DND-41 (cell line): ENCODE results near the gene PAPOLG.
"Not testable (repeated sequence)": the region's sequence is repeated elsewhere in the genome, so short reads cannot be mapped to it uniquely, and the experiment has no call there.

ENCODE experiments used
- ATAC-seq: fragments of 200-7000 bp; cut with Tn5 transposase; 3 replicates; pipeline ENCODE4 v1.9.1; 2021; ENCODE audit warnings: low read depth; ENCODE audit not compliant: insufficient read depth
- DNase-seq: peaks from one replicate; pipeline ENCODE4 v3.0.0-alpha.2; 2020
- H2AFZ ChIP-seq: 2 replicates; pipeline ENCODE4 v1.6.0; 2012; ENCODE audit warnings: low read depth, low read length
- H3K27ac ChIP-seq: 2 replicates; pipeline ENCODE4 v1.5.1; 2012; ENCODE audit warnings: low read length, inconsistent platforms
- H3K27me3 ChIP-seq: fragments of 200-600 bp; sonication (generic); 2 replicates; pipeline ENCODE4 v1.6.0; 2012; ENCODE audit warnings: low read length, mild to moderate bottlenecking, inconsistent platforms; ENCODE audit not compliant: insufficient read depth, poor library complexity
- H3K36me3 ChIP-seq: 2 replicates; pipeline ENCODE4 v1.5.1; 2012; ENCODE audit warnings: low read length, inconsistent platforms; ENCODE audit not compliant: insufficient read depth
- H3K4me1 ChIP-seq: 2 replicates; pipeline ENCODE4 v1.5.1; 2012; ENCODE audit warnings: mild to moderate bottlenecking, low read length; ENCODE audit not compliant: insufficient read depth
- H3K4me2 ChIP-seq: 2 replicates; pipeline ENCODE4 v1.6.0; 2012; ENCODE audit warnings: mild to moderate bottlenecking, moderate library complexity, low read length, inconsistent platforms; ENCODE audit not compliant: insufficient read depth
- H3K4me3 ChIP-seq, 2 experiments: fragments of 200-600 bp in 1 of 2; shearing (Covaris generic) in 1 of 2; 2 replicates each; pipeline ENCODE4 v1.5.1; 2012 to 2016; ENCODE audit warnings: inconsistent platforms in 2 of 2, low read length in 2 of 2, mild to moderate bottlenecking in 2 of 2, low read depth in 1 of 2, moderate library complexity in 1 of 2
- H3K79me2 ChIP-seq: 2 replicates; pipeline ENCODE4 v1.6.0; 2012; ENCODE audit warnings: low read length, inconsistent platforms; ENCODE audit not compliant: insufficient read depth
- H3K9ac ChIP-seq: 2 replicates; pipeline ENCODE4 v1.6.0; 2012; ENCODE audit warnings: low read depth, mild to moderate bottlenecking, inconsistent platforms, low read length, moderate library complexity
- H3K9me3 ChIP-seq: 2 replicates; pipeline ENCODE4 v1.5.1; 2012; ENCODE audit warnings: low read length, moderate library complexity, mild to moderate bottlenecking, inconsistent platforms; ENCODE audit not compliant: insufficient read depth, severe bottlenecking
- H4K20me1 ChIP-seq: 2 replicates; pipeline ENCODE4 v1.6.0; 2012; ENCODE audit warnings: low read length; ENCODE audit not compliant: insufficient read depth
- EZH2 ChIP-seq: IDR thresholded peaks from 3 replicates; pipeline ENCODE4 v1.6.1; 2012; ENCODE audit warnings: borderline replicate concordance, low read depth, mild to moderate bottlenecking, moderate library complexity, low read length, inconsistent platforms; ENCODE audit not compliant: severe bottlenecking
- TF ChIP-seq, protein P1 (sequence below): IDR thresholded peaks from 2 replicates; pipeline ENCODE4 v1.5.1; 2012; ENCODE audit warnings: borderline replicate concordance, low read length, moderate library complexity, mild to moderate bottlenecking; ENCODE audit not compliant: poor library complexity, severe bottlenecking; ENCODE audit errors: extremely low read depth

Gene PAPOLG

DNA sequence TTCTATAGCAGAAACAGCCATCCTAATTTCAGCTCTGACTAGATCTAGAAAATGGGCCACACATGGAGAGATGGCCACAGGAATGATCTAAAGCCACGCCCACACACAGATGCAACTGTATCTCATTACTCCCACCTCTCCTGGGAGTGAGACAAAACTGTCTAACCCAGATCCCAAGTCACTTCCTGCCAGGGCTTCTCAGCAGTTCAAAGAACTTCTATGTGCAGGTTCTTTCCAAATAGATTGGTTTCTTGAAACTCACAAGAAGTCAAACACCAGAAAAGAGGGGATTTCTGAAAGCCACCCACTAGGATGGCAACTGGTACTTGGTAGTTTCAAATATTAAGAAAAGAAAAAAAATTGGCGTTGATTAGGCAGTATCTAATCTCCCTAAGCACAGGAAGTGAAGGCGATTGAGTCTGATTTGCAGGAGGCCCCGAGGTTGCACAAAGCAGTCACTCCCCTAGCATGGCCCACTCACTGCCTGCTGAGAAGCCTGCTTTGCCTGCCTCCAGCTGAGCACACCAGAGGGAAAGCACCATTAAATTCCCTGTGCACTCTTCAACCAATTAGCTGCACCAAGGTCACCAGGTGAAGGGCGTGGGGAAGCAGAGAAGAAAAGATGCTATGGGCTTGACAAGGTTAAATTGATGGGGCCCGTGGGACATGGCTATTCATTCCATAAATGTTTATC is 51.1 kb downstream of the PAPOLG start:
- TF ChIP-seq, protein P1, sequence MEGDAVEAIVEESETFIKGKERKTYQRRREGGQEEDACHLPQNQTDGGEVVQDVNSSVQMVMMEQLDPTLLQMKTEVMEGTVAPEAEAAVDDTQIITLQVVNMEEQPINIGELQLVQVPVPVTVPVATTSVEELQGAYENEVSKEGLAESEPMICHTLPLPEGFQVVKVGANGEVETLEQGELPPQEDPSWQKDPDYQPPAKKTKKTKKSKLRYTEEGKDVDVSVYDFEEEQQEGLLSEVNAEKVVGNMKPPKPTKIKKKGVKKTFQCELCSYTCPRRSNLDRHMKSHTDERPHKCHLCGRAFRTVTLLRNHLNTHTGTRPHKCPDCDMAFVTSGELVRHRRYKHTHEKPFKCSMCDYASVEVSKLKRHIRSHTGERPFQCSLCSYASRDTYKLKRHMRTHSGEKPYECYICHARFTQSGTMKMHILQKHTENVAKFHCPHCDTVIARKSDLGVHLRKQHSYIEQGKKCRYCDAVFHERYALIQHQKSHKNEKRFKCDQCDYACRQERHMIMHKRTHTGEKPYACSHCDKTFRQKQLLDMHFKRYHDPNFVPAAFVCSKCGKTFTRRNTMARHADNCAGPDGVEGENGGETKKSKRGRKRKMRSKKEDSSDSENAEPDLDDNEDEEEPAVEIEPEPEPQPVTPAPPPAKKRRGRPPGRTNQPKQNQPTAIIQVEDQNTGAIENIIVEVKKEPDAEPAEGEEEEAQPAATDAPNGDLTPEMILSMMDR, result no peak
- no peak for TF ChIP-seq EZH2
- peak overlapping the region; percentile 94 for H3K27ac ChIP-seq
- no peaks in the 10 kb centered on the region for H3K79me2 ChIP-seq
- ATAC-seq, result peak; percentile 93
- peaks cover 6% of the 10 kb centered on the region; the same call in 1 of the 2 replicates for H3K36me3 ChIP-seq
- H3K4me2 ChIP-seq, result peak overlapping the region; percentile 61
- H3K4me3 ChIP-seq, result peak overlapping the region in 1 of 2 experiments; percentile 42; a peak in 2 of 4 replicates
- DNase-seq, result peak; percentile 82
- H3K9ac ChIP-seq, result peak overlapping the region; percentile 52
- H3K9me3 ChIP-seq, result no peaks in the 10 kb centered on the region
- H3K27me3 ChIP-seq, result no peaks in the 10 kb centered on the region
- H2AFZ ChIP-seq, result peak overlapping the region; percentile 79
- H4K20me1 ChIP-seq, result no peaks in the 10 kb centered on the region
- H3K4me1 ChIP-seq, result peaks cover 28% of the 10 kb centered on the region

DNA sequence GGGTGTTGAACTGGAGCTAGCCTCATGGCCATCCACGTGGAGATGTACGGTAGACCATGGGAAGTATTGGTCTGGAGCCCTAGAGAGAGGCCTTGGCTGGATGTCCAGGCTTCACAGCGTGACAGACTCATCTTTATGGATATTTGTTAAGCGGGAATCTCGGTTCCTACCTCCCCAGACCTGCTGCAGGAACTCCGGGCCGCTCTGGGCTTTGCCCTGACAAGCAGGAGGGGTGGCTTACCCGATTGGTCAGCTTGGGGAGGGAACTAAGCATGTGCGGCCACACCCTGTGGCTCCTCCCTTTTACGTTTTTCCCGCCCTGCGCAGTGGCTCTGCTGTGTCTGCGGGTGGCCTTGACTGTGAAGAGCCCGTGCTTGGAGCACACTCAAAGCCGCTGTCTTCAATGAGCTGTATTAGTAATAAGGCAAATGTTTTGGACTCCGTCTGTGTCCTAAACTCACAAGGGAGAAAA is 52.3 kb downstream of the PAPOLG start:
- H3K27ac ChIP-seq, result peak overlapping the region; percentile 94
- peak overlapping the region; percentile 79 for H2AFZ ChIP-seq
- H3K9ac ChIP-seq, result no peak overlapping the region; the same call in 1 of the 2 replicates

DNA sequence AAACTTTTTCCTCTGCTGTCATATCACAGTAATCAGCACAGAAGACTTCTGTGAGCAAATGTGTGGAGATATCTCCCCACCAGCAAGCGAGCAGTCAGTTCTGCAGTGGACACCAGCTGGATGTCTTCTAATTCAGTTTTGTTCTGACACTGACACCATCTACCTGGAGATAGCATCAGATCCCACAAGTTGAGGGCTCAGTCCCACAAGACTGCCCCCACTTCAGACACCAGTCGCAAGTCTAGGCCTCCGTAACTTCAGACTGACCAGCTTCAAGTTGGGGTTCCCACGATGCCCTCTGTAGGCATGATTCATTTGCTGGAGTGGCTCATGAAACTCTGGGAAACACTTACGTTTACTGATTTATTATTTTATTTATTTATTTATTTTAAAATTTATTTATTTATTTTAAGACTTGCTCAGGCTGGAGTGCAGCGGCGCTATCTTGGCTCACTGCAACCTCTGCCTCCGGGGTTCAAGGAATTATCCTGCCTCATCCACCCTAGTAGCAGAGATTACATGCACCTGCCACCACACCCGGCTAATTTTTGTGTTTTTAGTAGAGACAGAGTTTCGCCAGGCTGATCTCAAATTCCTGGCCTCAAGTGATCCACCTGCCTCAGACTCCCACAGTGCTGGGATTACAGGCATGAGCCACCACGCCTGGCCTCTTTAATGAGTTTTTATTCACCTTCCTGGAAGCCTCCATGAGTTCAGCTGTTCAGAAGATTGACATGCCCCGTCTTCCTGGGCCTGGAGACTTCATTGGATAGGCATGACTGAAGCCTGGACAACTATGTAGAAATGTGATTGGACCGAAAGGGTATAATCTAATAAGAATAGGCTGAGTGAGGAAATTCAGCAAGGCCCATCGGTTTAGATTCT is 55.7 kb downstream of the PAPOLG start:
- no peak overlapping the region for H3K9ac ChIP-seq
- H3K9me3 ChIP-seq, result no peaks in the 10 kb centered on the region
- no peaks in the 10 kb centered on the region for H4K20me1 ChIP-seq
- no peak overlapping the region for H3K4me3 ChIP-seq
- H3K27ac ChIP-seq, result no peak overlapping the region
- H3K4me1 ChIP-seq, result peaks cover 19% of the 10 kb centered on the region
- no peaks in the 10 kb centered on the region for H3K79me2 ChIP-seq
- no peaks in the 10 kb centered on the region for H3K27me3 ChIP-seq
- H3K4me2 ChIP-seq, result no peak overlapping the region
- no peaks in the 10 kb centered on the region for H3K36me3 ChIP-seq
- TF ChIP-seq, protein P1, result no peak
- TF ChIP-seq EZH2, result no peak
- ATAC-seq, result no peak
- H2AFZ ChIP-seq, result no peak overlapping the region
- no peak for DNase-seq

More for the DNA sequence above, 52.3 kb downstream of the PAPOLG start:
- Histone ChIP-seq H3K9me3 (no peaks in the 10 kb centered on the region), H3K36me3 (no peaks in the 10 kb centered on the region), H3K4me1 (peaks cover 28% of the 10 kb centered on the region), H4K20me1 (no peaks in the 10 kb centered on the region), H3K4me2 (peak overlapping the region; percentile 61; the same call in 1 of the 2 replicates), H3K27me3 (no peaks in the 10 kb centered on the region), H3K4me3 (no peak overlapping the region), H3K79me2 (no peaks in the 10 kb centered on the region)
- ATAC-seq, result no peak
- no peak for DNase-seq
- TF ChIP-seq EZH2, result no peak
- TF ChIP-seq, protein P1, result no peak

DNA sequence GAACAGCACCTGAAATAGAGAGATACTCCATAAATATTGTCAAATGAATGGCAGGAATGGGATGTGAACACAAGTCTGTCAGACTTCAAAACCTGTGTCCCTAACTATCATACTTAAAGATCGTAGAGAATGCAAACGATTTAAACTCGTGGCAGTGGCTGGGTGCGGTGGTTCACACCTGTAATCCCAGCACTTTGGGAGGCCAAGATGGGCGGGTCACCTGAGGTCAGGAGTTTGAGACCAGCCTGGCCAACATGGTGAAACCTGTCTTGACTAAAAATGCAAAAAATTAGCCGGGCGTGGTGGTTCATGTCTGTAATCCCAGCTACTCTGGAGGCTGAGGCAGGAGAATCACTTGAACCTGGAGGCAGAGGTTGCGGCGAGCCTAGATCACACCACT is 61.1 kb downstream of the PAPOLG start:
- not testable (repeated sequence) for H3K79me2 ChIP-seq, H3K9me3 ChIP-seq, H4K20me1 ChIP-seq, H3K4me1 ChIP-seq, H3K9ac ChIP-seq, H3K36me3 ChIP-seq, H3K4me3 ChIP-seq, ATAC-seq, H3K27me3 ChIP-seq, H3K27ac ChIP-seq, DNase-seq, H3K4me2 ChIP-seq, H2AFZ ChIP-seq
